CD4-positive, alpha-beta T cell treated with Interleukin-2 at 100 ng/mL for 4 hours (primary cell): Measurements from ENCODE around the gene CDK11B.
"Not testable (repeated sequence)": the region's sequence is repeated elsewhere in the genome, so short reads cannot be mapped to it uniquely, and the experiment has no call there.

Source experiments
- DNase-seq: peaks from one replicate; pipeline ENCODE4 v3.0.0-alpha.2; 2020; ENCODE audit warnings: low spot score

CDK11B gene

DNA sequence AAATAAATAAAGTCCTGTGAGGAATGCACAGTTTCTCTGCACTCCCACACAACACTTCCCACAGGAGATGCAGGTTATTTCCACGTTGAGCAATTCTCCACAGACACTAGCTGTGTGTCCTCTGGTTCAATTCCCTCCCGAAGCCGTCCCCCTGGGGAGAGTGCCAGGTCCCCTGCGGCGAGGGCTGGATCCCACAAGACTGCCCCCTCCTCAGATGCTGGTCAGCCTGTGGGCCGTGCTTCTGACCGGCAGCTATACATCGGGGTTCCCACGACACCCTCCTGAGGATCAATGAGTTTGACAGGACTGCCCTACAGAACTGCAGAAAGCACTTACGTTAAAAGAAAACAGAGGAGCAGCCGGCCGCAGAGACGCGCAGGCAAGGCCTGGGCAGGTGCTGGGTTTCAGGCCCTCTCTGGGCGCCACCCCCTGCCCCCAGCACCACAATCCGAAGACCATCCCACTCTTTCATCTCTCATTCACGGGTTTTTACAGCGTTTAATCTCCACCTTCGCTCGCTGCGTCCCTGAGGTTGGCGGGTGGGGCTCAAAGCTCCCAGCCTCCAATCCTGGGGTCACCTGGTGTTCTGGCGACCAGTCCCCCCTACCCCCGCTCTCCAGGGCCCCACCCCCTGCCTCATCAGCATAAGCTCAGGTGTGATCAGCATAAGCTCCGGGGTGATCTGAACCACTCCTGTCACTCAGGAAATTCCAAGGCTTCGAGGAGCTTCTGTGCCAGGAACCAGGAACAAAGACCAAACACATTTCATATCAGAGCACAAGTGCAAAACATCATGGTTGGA lies 24.5 kb upstream of the CDK11B start:
- DNase-seq: no peak

DNA sequence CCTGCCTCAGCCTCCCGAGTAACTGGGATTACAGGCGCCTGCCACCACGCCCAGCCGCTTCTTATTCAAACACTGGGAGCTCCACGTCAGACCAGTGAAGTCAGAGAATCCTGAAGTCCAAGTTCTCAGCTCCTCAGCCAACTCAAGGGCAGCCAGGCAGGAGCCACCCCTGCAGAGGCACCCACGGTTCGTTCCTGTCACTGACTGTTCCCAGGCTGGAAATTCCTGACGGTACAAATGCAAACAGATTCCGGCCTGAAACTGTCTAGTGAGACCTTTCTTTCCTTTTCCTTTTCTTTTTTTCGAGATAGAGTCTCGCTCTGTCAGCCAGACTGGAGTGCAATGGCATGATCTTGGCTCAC lies 22.1 kb upstream of the CDK11B start:
- no peak for DNase-seq

DNA sequence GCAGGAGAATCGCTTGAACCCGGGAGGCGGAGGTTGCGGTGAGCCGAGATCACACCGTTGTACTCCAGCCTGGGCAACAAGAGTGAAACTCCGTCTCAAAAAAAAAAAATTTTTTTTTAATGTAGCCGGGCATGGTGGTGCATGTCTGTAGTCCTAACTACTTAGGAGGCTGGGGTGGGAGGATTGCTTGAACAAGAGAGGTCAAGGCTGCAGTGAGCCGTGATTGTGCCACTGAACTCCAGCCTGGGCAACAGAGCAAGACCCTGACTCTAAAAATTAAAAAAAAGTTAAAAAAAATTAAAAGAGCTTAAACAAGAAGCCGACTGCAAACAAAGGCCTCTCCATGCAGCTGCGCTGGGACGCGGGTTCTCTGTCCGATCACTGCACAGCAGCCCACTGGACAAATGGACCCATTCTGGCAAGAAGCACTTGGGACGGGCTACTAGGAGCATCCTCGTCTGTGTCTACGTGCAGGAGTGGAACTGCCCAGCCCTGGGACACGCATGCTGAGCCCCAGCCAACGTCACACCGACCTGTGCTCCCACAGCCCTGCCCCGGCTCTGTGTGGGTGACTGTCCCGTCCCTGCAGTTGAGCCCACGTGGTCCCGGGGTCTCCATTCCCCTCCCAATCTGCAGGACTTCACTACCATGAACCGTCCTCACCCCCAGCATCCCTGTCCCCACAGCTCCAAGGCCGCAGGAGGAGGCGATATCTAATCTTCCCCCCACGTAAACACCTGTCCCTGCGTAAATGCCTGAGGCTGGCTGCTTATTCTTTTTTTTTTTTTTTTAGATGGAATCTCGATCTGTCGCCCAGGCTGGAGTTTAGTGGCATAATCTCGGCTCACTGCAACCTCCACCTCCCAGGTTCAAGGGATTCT lies 21.5 kb upstream of the CDK11B start:
- DNase-seq: no peak

DNA sequence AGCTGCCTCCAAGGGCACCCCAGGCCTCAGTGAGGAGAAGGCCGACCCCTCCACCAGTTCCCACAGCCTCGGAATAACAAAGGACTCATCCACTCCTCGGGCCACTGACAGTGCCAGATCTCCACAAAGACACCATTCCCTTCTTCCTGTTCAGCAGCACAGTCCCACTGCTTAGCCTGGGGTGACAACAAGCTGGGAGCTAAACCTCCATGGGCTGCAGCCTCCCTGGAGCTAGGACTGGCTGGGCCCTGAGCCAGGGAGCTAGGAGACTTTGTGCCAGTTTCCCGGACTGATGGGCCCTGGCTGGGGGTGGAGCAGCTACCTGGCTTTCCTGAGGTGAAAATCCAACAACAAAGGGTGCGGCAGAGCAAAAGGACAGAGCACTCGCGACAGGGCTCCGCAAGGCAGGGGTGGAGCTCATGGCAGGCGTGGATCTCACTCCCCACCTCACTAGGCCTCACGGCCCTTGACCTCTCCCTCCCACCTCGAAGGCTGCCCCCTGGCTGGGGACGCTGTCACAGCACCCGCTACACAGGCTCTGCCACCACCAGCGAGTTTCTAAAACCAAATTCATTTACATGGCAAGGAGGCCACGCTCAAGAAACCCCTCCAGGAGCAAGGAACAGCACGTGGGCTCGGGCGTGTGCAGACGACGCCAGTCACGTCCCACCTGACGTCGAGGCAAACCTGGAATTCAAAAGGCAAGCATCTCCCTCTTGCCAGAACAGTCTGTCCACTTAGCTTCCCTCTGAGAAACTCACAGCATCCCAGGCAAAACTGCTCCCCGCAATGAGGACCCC lies 20.0 kb upstream of the CDK11B start:
- DNase-seq: peak; percentile 51

DNA sequence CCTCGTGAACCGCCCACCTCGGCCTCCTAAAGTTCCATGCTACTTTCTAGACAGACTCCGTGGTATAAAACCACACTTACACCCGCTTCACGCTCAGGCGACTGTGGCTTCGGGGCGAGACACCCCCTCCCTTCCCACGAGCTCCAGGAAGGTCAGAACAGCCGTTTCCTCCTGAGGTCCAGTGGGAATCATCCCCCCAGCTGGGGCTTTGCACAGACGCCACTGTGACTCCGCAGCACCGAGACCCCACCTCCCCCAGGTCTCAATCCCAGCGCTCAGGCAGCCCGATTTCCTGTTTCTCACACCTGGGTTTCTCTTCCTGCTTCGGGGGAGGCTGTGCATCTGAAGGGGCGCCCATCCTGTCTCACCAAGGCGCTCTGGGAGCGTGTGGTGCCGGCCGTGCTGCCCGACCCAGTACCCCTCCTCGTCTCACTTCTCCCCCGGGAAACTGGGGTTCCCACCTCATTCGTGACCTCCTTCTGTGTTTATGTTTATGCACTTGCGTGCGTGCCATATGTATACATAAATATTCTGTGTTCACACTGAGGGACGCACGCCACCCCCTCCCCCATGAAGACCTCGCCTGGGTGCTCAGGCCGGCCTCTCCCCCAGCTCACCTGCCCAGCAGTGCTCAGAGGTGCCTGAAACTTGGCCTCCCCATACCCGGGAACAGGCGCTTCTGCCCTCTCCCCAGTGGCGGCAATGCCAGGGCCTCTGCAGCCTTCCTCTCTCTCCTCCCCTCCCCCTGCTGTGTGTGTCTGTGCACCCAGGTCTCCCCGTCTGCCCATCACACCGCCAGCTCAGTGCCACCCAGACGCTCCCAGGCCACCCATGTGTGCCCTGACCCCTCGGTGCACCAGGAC lies 19.1 kb upstream of the CDK11B start:
- peak; percentile 38 for DNase-seq

DNA sequence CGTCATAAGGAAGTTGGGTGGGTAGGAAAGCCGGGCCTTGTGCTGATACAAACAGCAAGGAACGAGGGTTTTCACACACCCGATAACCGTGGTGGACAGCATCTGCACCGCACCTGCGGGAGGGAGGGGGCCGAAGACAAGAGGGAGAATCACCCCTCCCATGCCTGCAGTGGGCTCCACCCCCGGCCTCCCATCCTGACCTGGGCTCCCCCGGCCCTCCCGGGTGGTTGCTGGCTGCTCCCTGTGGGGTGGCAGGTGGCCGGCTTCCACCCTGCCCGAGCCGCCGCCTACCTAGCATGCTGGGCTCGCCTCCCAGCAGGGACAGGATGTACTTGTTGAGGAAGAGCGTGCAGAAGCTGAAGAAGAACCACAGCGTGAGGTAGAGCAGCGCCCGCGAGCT lies 17.3 kb upstream of the CDK11B start:
- DNase-seq: not testable (repeated sequence)

DNA sequence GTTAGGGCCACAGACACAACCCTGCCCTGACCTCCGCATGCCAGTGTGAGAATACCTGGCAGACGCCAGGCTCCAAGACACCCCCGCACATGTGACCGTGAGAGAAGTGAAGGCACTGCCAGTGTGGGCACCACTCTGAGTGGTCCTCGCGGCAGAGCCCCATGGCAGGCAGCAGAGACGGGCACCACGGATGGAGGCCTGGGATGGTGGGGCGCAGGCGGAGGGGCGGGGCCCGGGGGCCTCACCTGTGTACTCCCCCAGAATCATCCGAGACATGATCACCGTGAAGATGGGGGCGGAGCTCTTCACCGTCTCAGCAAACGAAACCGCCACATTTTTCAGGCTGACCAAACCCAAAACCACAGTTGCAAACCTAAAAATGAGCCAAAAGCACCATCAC lies 16.4 kb upstream of the CDK11B start:
- not testable (repeated sequence) for DNase-seq

DNA sequence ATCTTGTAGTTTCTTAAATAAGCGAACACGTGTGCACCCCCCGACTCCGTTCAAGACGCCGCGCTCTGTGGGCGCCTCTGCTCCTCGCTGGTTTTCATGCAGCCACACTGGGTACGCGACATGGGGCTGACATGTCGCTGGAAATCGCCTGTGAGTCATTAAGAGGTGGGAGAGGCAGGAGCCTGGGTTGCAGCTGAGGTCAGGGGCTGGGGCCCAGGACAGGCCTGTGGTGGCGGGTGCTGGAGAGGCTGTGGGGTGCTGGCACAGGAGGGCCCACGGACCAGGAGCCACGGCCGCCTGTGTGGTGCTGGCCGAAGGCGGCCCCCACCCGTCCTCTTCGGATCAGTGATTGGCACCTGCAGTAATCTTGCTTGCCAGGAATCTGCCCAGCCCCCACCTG lies 16.0 kb upstream of the CDK11B start:
- not testable (repeated sequence) for DNase-seq

DNA sequence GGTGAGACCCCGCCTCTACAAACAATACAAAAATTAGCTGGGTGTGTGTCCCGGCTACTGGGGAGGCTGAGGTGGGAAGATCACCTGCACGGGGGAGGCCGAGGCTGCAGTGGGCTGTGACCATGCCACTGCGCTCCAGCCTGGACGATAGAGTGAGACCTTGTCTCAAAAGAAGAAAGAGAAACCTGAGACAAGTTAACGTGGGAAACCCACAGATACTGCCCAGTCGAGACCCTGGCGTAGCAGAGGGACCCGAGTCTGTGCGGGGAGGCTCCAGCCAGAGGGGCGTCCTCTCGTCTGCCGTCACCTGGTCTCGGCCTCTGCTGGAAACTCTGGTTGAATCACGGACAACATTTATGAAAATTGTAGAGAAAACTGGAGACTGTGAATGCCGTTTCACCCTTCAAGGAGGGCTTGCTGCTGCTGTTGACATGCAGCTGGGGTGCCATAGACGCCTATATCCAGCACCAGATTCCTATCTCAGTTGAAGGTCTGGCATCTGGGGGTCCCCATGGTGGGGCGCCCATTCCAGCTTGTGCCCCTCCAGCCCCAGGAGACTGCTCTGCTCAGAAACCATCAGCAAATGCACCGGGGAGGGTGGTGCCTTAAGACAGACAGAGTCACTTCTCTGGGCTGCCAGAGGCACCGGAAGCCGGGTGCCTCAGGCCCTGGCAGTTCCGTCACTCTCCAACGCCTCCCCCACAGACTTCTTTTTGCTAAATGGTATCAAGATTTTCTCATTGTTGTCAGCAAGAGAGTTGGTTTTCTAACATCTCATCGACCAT lies 13.6 kb upstream of the CDK11B start:
- DNase-seq: no peak

DNA sequence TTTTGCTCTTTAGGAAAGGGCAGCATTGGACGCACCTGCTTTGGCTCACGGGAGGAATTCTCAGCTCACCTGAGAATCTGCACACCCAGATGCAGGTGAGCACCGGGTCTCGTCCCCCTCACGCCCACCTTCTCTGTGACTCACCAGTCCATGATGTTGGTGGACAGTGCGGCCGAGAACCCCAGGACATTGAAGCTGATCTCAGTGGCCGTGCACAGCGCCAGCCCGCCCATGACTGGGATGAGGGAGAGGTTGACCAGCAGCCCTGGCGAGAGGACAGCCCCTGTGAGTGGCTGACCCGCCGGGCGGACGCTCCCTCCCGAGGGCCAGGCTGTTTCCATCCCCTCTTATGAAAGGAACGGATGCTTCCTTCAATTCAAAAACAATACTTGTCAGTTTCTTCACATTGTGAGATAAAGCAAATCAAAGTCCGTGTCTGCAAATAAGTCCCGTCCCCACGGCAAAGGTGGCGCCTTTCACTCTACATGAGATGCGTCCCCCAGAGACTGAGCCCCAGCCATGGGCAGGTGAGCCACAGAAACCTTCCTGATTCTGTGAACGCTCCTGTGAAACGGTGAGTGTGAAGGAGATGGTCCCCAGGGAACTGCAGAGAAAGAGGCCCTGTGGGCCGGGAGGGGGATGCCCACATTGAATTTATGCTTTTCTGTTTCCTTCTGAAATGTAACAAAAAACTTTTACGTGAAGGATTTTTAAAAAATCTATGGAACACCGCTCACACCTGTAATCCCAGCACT lies 12.7 kb upstream of the CDK11B start:
- DNase-seq: no peak

DNA sequence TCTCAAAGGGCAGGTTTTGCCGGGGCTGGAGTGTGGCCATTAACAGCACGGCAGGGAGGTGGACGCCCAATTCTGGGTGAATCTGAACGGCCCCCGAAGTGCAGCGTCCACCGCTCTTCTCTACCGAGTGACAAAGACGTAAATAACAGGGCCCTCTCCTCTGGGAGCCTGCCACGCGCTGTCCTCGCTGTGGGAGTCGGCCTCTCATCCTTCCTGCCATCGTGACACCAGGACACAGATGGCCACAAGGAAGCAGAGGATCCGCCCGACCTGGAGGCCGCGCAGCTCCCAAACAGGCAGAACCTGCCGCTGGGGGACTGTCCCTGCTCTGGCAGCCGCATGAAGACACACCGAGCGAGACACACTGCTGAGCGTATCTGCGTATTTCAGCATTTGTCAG lies 12.1 kb upstream of the CDK11B start:
- no peak for DNase-seq

DNA sequence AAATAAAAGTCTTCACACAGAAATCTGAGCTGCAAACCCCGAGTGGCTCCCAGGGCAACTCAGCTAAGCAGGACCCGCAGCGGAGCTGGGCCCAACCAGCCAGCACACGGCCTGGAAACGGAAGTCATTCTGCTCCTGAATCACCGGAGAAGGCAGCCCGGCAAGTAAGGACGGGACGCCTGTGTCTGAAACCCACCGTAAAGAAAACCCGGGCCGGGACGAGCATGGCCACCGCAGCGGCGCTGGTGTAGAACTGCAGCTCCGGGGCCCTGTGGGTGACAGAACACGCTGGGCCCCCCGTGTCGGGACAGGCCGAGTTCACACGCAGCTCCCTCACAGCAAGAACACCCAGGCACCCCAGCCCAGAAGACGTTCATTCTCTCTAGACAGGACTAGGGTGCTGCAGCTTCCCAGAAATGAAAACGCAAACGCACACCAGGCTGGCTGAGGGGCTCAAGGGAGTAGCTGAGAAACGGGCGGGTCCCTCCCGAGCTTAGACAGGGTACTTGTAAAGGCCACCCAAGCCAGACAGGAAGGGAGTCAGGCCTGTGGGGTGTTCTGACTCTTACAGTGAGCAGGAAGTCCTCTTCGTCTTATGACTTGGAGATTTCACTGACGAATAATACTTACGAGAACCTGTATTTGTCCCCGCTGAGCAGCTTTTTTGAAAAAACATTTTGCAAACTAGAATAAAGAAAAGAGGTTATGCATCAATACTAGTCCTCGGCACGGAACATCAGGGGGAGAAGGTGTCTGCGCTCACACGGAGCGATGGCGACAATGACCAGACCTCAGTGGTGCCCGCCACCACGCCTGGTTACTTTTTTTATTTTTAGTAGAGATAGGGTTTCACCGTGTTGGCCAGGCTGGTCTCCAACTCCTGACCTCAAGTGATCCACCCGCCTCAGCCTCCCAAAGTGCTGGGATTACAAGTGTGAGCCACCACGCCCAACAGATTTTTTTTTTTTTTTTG lies 10.9 kb upstream of the CDK11B start:
- no peak for DNase-seq

DNA sequence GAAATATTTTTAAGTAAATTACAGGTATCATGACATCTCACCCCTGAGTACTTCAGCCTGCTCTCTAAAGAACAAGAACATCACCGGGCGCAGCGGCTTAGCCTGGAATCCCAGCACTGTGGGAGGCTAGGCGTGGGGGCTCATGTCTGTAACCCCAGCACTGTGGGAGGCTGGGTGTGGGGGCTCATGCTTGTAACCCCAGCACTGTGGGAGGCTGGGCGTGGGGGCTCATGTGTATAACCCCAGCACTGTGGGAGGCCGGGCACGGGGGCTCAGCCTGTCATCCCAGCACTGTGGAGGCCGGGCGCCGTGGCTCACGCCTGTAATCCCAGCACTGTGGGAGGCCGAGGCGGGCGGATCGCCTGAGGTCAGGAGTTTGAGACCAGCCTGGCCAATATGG lies 7.7 kb upstream of the CDK11B start:
- no peak for DNase-seq

DNA sequence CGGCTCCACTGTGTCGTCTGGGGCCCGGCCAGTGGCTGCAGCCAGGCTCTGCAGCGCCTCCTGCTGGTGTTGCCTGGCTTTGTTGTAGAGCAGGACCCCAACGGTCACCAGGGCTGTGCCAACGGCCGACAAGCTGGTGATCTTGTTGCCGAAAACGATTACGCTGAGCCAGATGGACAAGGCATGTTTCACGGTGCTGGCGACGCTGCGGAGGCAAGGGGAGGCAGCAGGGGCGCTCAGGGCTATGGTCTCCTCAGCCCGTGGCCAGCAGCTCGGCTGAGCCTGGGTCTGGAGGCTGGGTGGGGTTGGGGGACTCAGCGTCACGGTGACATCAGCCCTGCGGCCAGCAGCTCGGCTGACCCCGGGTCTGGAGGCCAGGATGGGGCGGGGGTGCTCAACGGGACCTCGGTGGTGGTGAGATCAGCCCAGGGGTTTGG lies 7.0 kb upstream of the CDK11B start:
- DNase-seq: no peak

DNA sequence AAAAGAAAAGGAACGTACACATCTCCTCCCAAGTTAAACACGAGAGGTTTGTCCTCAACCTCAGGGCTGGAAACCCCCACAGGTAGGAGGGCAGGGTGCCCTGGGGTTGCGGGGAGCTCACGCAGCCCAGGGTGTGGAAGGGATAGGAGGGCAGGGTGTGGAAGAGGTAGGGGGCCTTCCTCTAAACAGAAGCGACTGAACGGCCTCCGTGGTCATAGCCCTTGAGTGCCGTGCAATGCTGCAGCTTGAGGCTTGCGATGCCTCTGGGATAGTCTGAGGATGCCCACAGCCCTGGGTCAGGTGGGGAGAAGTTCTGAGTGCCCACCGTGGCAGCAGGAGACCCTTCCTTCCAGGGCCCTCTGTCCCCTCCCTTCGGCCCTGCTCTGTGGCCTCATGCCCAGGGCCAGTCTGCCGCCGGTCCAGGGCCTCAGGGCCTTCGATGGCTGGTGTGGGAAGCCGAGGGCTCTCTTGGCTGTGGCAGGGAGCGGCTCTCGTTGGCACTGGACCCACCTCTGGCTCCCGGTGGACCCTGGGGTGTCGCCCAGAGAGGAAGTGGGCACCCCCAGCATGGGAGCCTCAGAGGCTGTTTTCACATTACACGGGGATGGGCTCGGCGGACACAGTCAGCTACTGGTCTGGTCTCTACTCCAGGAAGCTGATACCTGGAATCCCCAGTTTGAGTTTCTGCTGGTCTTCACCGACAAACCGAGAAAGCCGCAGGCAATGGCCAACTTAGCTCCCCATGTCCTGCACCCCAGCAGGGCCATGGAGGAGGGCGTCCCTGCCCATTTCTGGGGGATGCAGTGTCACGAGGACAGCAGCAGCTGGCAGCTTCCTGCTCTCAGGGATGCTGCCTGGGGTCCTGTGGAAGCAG lies 6.4 kb upstream of the CDK11B start:
- no peak for DNase-seq

DNA sequence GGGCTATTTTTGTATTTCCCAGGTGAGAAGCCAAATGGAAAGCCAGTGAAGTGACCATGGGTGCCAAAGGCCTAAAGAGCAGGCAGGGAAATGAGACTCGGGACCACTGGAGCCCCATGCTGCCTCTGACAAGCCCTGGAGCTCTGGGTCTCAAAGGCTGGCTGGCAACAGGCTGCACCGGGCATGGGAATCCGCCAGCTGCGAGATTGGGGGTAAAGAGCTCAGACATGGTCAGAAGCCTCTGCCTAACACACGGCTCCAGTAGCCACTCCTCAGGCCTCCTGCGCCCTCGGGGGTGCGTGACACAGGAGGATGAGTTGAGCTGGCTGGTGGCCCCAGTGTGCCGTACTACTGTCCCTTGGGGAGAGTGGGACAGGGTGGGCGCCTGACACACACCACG lies 5.5 kb upstream of the CDK11B start:
- not testable (repeated sequence) for DNase-seq

DNA sequence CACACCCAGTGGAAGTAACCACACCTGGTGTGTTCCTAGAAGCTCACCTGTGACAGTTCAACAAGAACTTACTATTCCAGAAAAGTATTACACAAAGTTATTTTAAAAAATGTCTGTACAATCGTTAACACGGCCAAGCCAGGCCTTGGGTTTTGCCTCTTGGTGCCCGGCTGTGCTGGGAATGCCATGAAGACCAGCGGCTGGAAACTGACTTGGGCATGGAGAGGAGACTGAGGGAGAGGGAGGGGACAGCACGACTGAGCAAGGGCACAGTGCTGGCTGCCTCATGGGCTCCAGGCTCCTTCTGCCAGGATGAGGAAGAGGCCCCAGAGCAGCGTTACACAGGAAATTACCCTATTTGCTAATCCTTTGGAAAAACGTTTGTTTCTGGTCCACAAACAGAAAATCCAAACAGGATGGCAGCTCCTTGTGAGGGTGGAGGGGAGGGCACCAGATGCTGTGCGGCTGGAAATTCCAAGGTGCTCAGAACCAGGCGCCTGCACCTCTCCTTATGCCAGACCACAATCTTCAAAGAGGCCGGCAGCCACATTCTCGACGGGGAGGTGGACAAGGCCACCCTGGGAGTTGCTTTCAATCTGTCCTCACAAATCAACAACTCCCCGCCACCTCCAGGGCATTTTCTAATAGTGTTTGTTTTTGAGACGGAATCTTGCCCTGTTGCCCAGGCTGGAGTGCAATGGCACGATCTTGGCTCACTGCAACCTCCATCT lies 4.2 kb upstream of the CDK11B start:
- not testable (repeated sequence) for DNase-seq
